OCI-M2 (cell line): Measurements from ENCODE around the gene SLC4A1AP.
A peak's percentile ranks its signal among the peaks of the same experiment; 100 is the strongest.

ENCODE experiments used
- DNase-seq: peaks from one replicate; lab custom pipeline; 2025; ENCODE audit not compliant: unreplicated experiment; lab: John Stamatoyannopoulos, UW

Gene SLC4A1AP

GRCh38 chr2:27702302-27702701 lies 38.6 kb downstream of the SLC4A1AP start:
- DNase-seq: no peak

DNA sequence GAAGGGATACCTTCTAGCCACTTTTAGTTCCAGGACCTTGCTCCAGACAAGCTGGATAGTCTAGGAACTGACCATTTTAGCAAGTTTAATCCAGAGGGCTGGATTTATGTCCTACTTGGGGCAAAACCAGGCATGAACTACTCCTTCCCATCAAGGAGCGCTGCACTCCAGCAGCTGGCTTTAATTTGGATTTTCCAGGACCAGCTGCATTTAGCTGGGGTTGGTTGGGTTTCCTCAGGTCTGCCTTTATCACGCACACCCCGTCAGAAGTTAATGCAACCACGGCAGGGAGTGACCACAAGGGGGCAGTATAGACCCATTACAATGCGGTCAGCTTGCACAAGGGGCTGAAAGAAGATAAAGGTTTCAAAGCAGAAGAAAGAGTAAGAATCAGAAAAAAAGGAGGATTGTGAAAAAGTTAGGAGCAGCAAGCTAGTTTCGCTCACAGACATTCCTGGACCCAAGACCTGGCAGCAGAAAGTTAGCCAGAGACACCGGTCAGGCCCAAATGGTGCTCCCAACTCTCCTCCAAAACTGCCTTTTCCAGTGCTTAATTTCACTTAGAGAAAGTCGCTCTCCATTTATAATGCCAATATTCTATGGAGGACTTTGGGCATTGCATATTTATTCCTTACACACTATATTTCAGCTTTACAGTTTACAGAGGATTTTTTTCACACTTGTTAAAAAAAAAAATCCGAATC lies 40.1 kb downstream of the SLC4A1AP start:
- DNase-seq: peak; percentile 38

- no peak for DNase-seq
Observed at GRCh38 chr2:27704342-27704876, 40.7 kb downstream of the SLC4A1AP start.

GRCh38 chr2:27705851-27706622 lies 42.3 kb downstream of the SLC4A1AP start:
- DNase-seq: no peak

DNA sequence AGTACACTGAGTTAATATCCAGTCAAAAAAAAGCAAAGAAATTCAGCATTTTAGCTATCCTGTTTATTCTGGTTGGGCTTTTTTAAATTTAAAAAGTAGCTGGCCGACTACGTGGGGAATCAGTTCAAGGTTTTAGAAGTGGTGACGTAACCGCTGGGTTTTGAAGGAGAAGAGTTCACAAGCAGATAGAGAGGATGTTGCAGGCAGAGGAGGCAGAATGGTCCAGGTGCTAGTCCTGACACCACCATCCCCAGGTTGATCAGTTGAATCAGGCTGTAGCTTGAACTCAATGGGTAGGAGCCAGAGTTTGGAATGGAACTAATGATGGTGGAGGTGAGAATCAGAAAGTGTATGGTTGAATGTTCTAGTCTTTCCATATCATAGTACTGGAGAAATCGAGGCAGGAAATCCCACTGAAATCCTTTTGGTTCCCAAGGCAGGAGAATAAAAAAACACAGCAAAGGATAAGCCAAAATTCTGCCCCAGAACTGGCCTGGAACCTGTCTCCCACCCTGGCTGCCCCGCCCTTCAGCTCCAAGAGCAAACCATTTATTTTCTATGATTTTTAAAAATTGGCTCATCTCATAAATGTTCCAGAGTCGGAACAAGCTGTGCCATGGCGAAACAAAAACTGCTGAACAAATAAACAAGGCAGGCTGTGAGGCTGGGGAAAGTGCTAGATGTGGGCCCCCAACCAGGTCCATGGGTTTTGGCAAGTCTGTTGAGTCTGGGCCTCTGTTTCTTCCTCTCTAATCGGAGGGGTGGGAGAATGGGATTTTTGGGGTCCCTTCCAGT lies 44.0 kb downstream of the SLC4A1AP start:
- no peak for DNase-seq

- no peak for DNase-seq
Observed at GRCh38 chr2:27708257-27708654, 44.6 kb downstream of the SLC4A1AP start.

- DNase-seq: no peak
Observed at GRCh38 chr2:27708666-27709065, 45.0 kb downstream of the SLC4A1AP start.

DNA sequence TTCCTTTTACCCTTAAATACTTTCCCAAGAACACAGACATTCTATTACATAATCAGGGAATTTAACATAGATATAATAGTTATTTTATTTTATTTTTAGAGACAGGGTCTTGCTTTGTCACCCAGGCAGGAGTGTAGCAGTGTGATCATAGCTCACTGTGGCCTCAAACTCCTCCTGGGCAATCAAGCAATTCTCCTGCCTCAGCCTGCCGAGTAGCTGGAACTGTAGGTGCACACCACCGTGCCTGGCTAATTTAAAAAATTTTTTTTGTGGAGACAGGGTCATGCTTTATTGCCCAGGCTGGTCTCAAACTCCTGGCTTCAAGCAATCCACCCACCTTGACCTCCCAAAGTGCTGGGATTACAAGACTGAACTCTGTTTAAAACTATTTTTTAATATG lies 45.6 kb downstream of the SLC4A1AP start:
- no peak for DNase-seq

GRCh38 chr2:27709960-27710575 lies 46.4 kb downstream of the SLC4A1AP start:
- DNase-seq: no peak

DNA sequence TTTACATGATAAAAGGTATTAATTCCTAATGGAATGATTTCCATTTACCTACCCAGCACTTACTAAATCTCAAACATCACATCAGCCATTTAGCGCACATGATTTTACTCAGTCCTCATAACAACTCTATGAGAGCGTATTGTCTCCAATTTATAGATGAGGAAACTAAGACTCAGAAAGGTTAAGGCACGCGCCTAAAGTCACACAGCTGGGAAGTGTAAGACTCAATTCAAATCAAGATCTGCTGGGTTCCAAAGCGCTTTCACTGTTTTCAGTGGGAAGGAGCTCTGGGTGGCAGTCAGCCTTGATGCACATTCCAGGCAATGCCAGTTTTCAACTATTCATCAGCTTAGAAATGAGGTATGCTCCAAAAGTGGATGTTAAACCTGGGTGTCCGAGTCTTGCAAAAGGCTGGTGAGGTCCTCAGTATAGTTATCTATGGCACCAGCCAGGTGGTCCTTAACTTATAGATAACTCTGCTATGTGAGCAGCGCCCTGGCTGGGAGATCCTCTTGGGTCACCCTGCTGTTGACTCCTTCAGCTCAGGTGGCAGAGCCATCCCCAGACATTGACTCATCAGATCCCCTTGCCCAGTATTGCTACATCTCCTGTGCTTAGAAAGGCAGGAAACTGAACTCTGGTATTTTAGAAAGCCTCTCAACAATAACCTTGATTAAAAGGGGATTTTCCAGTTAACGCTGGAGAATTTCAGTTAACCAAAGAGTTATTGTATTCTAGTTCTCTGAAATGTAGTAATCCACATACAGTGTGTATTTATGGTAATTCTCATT lies 47.1 kb downstream of the SLC4A1AP start:
- no peak for DNase-seq

DNA sequence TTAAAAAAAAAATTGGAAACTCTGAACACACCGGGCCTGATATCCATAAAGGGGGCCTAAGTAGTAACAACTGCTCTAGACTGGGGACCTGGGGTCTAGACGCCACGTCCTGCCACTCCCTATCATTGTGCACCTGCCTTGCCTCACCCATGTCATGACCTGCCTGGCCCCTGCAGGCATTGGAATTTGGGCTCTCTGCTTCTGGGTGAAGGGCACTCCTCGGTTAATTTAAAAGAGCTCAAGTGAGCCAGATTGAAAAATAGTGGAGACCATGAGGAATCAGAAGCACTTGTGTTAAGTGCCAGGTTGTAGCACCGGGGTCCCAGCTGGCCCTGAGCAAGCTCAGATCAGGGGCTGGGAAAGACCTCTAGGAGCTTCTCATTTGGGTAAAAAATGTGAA lies 48.1 kb downstream of the SLC4A1AP start:
- no peak for DNase-seq

DNA sequence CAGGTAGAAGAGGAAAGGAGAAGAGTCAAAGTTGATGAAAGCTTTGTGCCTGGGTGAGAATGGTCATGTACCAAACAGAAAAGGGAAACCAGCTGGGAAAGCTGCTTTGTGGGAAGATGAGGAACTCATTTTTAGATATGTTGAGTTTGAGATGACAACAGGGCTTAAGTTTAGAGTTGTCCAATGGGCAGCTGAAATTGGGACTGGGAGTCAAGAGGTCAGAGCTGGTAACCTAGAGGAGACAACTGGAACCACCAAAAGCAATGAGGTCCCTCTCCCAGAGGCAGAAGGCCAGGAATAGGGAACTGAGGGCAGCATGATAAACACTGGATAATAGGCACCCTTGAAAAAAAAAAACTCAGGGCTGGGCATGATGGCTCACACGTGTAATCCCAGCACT lies 48.8 kb downstream of the SLC4A1AP start:
- DNase-seq: no peak

GRCh38 chr2:27713201-27713600 lies 49.5 kb downstream of the SLC4A1AP start:
- no peak for DNase-seq

DNA sequence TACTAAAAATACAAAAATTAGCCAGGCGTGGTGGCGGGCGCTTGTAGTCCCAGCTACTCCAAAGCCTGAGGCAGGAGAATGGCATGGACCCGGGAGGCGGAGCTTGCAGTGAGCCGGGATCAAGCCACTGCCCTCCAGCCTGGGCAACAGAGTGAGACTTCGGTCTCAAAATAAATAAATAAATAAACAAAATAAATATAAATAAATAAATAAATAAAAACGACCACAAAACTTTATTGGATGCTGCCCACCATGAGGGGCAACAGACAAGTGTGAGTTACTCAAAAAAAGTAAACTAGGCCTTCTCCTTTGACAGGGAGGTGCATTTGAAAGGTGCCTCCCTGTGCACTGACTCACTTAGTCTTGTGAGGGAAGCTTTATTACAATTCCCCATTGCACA lies 50.4 kb downstream of the SLC4A1AP start:
- no peak for DNase-seq

DNA sequence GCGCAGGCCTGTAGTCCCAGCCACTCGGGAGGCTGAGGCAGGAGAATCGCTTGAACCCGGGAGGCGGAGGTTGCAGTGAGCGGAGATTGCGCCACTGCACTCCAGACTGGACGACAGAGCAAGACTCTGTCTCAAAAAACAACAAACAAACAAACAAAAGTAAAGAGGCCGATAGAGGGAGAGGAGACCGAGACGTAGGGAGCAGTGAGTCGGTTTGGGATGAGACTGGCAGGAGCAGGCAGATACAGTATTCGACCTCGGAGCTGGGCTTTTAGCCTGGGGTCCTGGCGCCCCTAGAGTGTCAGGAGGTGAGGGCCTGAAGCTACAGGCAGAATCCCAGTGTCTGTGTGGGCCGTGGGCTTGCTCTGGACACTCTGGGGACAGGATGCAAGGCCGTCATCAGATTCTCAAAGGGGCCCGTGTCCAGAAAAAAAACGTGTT lies 51.2 kb downstream of the SLC4A1AP start:
- DNase-seq: no peak

DNA sequence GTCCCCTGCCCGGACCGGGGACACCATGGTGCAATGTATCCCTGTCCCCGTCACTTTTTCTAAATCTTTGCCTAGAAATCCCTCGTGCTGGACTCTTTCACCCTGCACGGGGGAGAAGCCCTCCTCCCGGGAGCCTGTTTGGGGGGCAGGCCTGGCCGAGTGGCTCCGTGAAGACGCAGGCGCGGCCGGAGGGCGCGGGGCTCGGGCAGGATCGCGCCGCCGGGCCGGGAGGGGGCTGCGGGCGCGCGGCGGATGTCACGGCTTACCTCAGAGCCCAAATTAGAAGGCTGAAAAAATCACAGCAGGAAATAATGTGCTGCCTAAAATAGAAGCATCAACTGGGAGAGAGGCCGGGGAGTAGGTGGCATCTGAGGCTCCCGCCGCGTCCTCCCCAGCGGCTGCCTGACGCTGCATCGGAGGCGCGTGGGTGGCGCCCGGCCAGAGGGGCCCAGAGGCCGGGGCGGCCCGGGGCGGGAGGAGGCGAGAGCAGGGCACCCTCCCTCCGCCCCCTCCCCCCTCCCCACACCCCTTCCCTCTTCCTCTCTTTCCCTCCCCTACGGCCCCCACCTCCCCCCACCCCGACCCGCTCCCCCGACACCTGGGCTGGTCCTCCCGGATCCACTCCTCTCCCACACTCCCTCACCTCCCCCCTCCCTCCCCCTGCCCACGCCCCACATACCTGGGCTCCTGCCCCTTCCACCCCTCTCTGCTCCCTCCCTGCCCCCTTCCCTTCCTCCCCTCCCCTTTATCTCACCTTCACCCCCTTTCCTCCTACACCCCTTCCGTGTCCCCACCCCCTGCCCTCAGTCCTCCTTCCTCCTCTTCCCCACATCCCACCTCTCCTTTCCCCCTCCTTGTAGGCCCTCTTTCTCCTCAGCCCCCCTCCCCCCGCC lies 51.9 kb downstream of the SLC4A1AP start:
- no peak for DNase-seq

DNA sequence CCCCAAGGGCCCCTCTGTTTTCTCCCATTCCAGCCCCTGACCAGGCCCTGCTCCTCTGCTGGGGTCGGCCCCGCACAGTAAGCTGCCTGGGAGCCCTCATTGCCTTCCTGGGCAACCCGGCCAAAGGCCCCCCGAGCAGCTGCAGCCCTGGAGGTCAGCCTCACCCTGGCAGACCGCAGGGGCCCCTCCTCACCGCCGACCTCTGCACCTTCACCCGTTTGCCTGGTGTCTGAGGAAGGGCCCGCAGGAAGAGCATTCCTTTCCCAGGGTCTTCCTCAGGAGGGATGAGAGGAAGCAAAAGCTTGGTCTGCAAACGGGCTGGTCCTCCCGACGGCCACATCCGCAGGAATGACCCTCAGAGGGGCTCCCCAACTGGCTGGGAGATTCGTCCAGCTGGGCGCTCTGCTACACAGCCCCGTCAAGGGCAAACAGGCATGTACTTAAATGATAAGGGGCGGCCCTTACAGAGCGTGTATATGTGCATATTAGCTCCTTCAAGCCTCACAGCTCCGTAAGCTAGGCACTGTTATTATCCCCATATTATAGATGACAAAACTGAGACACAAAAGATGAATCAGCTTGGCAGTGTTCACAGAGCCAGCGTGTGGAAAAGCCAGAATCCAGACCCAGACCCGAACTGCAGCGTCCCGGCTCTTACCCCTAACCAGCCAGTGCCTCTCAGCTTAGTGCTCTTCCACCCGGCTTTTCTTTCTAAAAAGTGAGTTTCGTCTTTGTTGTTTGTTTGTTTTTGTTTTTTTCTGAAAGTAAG lies 52.8 kb downstream of the SLC4A1AP start:
- no peak for DNase-seq

GRCh38 chr2:27717070-27717795 lies 53.5 kb downstream of the SLC4A1AP start:
- DNase-seq: no peak
